GM15510 (cell line): Measurements from ENCODE around the gene SYT14.

ENCODE experiments used
- POLR2A ChIP-seq: IDR thresholded peaks from 3 replicates; pipeline ENCODE4 v1.6.1; 2011; ENCODE audit warnings: borderline replicate concordance; ENCODE audit not compliant: insufficient read length; ENCODE audit errors: extremely low read depth

The SYT14 gene

GRCh38 chr1:210129759-210130158 lies 191.7 kb downstream of the SYT14 start:
- TF ChIP-seq POLR2A, result no peak

- no peak for TF ChIP-seq POLR2A
Observed at GRCh38 chr1:210132582-210132981, 194.6 kb downstream of the SYT14 start.

GRCh38 chr1:210143465-210144062 lies 205.5 kb downstream of the SYT14 start:
- no peak for TF ChIP-seq POLR2A

- TF ChIP-seq POLR2A, result no peak
Observed at GRCh38 chr1:210144736-210145135, 206.7 kb downstream of the SYT14 start.

GRCh38 chr1:210151052-210151672 lies 213.1 kb downstream of the SYT14 start:
- no peak for TF ChIP-seq POLR2A

GRCh38 chr1:210159211-210159610 lies 221.2 kb downstream of the SYT14 start:
- TF ChIP-seq POLR2A, result no peak

GRCh38 chr1:210170220-210170619 lies 232.2 kb downstream of the SYT14 start:
- TF ChIP-seq POLR2A, result no peak

- TF ChIP-seq POLR2A, result no peak
Observed at GRCh38 chr1:210174133-210174532, 236.1 kb downstream of the SYT14 start.

GRCh38 chr1:210185063-210185462 lies 247.0 kb downstream of the SYT14 start:
- TF ChIP-seq POLR2A, result no peak

- TF ChIP-seq POLR2A, result no peak
Observed at GRCh38 chr1:210189426-210189825, 251.4 kb downstream of the SYT14 start.

GRCh38 chr1:210195635-210196160 lies 257.7 kb downstream of the SYT14 start:
- TF ChIP-seq POLR2A, result no peak

GRCh38 chr1:210198840-210199239 lies 260.8 kb downstream of the SYT14 start:
- no peak for TF ChIP-seq POLR2A

- TF ChIP-seq POLR2A, result no peak
Observed at GRCh38 chr1:210200124-210200736, 262.2 kb downstream of the SYT14 start.

GRCh38 chr1:210201681-210202080 lies 263.7 kb downstream of the SYT14 start:
- TF ChIP-seq POLR2A, result no peak

GRCh38 chr1:210207597-210208450 lies 269.8 kb downstream of the SYT14 start:
- no peak for TF ChIP-seq POLR2A
